Measurements from ENCODE around the gene ALOX5AP.

- TF ChIP-seq TRIM24 (IDR thresholded peaks at IDR 0.05) (no peak), ESRRA (IDR thresholded peaks at IDR 0.05; ENCODE audit: borderline replicate concordance, low read depth) (no peak), CTCF (IDR thresholded peaks at IDR 0.05 in 2 of 3, conservative IDR thresholded peaks at IDR 0.05 in 1 of 3; ENCODE audit: insufficient read depth in 2 of 3, low read depth in 1 of 3, low read length in 3 of 3) (no peak), ZNF121 (CRISPR knock-in tag; conservative IDR thresholded peaks at IDR 0.05) (no peak), PRMT5 (CRISPR knock-in tag; IDR thresholded peaks at IDR 0.05) (no peak), PCBP2 (IDR thresholded peaks at IDR 0.05; ENCODE audit: low read depth, low read length, poor library complexity, severe bottlenecking) (no peak), RFX5 (IDR thresholded peaks at IDR 0.05; ENCODE audit: low read depth, low read length) (no peak), HBP1 (CRISPR knock-in tag; IDR thresholded peaks at IDR 0.05) (no peak), TCF7 (IDR thresholded peaks at IDR 0.05; ENCODE audit: borderline replicate concordance) (no peak), POLR2AphosphoS5 (IDR thresholded peaks at IDR 0.05; ENCODE audit: control insufficient read depth, insufficient read depth, low read depth, low read length) (no peak)
Measured at GRCh38 chr13:30796631-30797601, 61.6 kb downstream of the ALOX5AP start.

Measured in K562 (cell line).